Measurements from ENCODE around the gene SULT1A2.

- TF ChIP-seq EZH2phosphoT487 (IDR thresholded peaks at IDR 0.05; ENCODE audit: low read length) (no peak), CTCF (IDR thresholded peaks at IDR 0.05; ENCODE audit: low read length) (no peak)
Measured at GRCh38 chr16:28572696-28573510, 23.9 kb downstream of the SULT1A2 start.
